ENCODE data around the gene HAND2.

HAND2 gene

DNA sequence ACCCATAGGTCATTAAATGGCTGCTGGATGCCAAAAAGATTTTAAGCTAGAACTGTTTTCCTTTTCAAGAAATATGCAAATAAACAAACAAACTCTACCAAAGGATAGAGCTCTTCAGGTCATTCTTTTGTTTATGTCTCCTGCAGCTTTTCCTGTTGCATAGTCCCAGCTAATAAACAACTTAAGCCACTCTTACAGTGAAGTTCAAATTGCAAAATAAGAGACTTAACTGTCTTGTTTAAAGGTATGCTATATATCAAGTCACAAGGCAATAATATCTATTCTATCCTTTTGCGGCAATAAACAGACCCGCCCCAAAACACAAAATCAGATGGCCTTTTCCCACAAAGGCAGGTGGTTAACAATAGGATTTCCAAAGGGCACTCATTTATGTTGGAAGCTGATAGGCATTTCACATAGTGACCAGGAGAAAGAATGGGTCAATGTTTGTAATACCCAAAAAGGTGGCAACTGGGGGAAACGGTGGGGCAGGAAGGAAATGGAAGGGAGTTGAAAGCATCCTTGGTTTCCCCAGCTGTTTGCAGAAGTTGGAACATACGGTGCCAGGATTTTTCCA, 15.3 kb downstream of the HAND2 start:
- TF ChIP-seq REST (IDR thresholded peaks at IDR 0.05; ENCODE audit: low read depth) (no peak), CEBPB (IDR thresholded peaks at IDR 0.05) (no peak), RAD21 (IDR thresholded peaks at IDR 0.05; ENCODE audit: low read depth) (no peak), ZBTB7A (IDR thresholded peaks at IDR 0.05; ENCODE audit: low read depth) (no peak), TCF12 (IDR thresholded peaks at IDR 0.05; ENCODE audit: low read depth) (no peak), EP300 (IDR thresholded peaks at IDR 0.05; ENCODE audit: borderline replicate concordance) (no peak), NFIC (IDR thresholded peaks at IDR 0.05) (no peak), FOXM1 (IDR thresholded peaks at IDR 0.05; ENCODE audit: borderline replicate concordance, low read depth) (no peak), CREB1 (IDR thresholded peaks at IDR 0.05; ENCODE audit: low read depth) (no peak), EGR1 (IDR thresholded peaks at IDR 0.05) (no peak), TAF1 (IDR thresholded peaks at IDR 0.05; ENCODE audit: low read depth) (no peak), MAX (IDR thresholded peaks at IDR 0.05) (no peak), YY1 (IDR thresholded peaks at IDR 0.05; ENCODE audit: low read depth) (no peak), TEAD4 (IDR thresholded peaks at IDR 0.05) (no peak)
- TF ChIP-seq, protein P1, sequence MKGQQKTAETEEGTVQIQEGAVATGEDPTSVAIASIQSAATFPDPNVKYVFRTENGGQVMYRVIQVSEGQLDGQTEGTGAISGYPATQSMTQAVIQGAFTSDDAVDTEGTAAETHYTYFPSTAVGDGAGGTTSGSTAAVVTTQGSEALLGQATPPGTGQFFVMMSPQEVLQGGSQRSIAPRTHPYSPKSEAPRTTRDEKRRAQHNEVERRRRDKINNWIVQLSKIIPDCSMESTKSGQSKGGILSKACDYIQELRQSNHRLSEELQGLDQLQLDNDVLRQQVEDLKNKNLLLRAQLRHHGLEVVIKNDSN (IDR thresholded peaks at IDR 0.05) = no peak

DNA sequence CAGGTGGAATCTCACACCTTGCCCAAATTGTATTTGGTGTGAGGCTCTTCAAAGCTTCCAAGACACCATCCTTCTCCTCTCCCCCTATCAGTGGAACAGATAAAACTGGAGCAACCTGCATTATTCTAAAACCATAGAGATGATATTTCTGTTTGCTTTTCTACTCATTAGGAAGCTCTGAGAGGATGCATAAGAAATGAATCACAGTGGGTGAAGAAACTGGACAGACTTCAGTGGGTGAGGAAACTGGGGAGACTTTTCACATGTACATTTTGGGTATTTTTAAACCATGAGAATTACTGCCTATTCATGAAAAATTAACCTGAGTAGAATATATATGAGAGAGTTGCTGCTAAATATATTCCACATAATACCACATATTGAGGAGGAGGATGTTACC, 16.4 kb downstream of the HAND2 start:
- TF ChIP-seq FOXM1 (IDR thresholded peaks at IDR 0.05; ENCODE audit: borderline replicate concordance, low read depth) (no peak), TCF12 (IDR thresholded peaks at IDR 0.05; ENCODE audit: low read depth) (no peak), TEAD4 (IDR thresholded peaks at IDR 0.05) (no peak), YY1 (IDR thresholded peaks at IDR 0.05; ENCODE audit: low read depth) (no peak), NFIC (IDR thresholded peaks at IDR 0.05) (no peak)
- TF ChIP-seq, protein P1 (IDR thresholded peaks at IDR 0.05) = no peak

DNA sequence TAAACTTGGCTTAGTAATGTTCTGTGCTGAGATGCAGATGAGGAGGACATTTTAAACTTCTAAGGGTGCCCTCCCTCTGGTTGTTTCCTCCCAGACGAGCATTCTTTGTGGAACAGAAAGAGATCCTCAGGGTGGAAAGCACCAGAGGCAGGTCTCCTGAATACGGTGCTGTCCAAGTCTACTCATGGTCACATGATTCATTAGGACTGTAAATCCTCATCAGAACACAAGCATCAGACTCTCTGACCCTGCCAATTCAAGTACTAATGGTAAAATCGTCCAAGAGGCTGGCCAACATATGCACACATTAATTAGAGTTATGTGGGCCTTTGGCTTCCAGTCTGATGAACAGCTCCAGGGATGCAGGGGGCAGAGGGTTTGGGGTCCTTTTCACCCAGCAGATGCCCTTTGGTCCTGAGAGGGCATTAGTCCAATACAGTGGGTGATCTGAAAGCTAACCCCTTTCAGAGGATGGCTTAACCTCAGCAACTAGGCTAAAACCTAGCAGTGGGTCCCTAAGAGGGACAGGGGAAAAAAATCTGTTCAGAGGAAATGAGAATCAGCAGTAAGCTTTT, 18.2 kb downstream of the HAND2 start:
- TF ChIP-seq YY1 (IDR thresholded peaks at IDR 0.05; ENCODE audit: low read depth) = no peak
- no peak for TF ChIP-seq CREB1 (IDR thresholded peaks at IDR 0.05; ENCODE audit: low read depth)
- no peak for TF ChIP-seq CEBPB (IDR thresholded peaks at IDR 0.05)
- TF ChIP-seq TEAD4 (IDR thresholded peaks at IDR 0.05) = no peak
- no peak for TF ChIP-seq TCF12 (IDR thresholded peaks at IDR 0.05; ENCODE audit: low read depth)
- TF ChIP-seq FOXM1 (IDR thresholded peaks at IDR 0.05; ENCODE audit: borderline replicate concordance, low read depth) = no peak
- TF ChIP-seq TAF1 (IDR thresholded peaks at IDR 0.05; ENCODE audit: low read depth) = no peak
- TF ChIP-seq, protein P1 (IDR thresholded peaks at IDR 0.05) = no peak
- TF ChIP-seq MAX (IDR thresholded peaks at IDR 0.05) = no peak
- TF ChIP-seq RAD21 (IDR thresholded peaks at IDR 0.05; ENCODE audit: low read depth) = no peak
- TF ChIP-seq REST (IDR thresholded peaks at IDR 0.05; ENCODE audit: low read depth) = no peak

DNA sequence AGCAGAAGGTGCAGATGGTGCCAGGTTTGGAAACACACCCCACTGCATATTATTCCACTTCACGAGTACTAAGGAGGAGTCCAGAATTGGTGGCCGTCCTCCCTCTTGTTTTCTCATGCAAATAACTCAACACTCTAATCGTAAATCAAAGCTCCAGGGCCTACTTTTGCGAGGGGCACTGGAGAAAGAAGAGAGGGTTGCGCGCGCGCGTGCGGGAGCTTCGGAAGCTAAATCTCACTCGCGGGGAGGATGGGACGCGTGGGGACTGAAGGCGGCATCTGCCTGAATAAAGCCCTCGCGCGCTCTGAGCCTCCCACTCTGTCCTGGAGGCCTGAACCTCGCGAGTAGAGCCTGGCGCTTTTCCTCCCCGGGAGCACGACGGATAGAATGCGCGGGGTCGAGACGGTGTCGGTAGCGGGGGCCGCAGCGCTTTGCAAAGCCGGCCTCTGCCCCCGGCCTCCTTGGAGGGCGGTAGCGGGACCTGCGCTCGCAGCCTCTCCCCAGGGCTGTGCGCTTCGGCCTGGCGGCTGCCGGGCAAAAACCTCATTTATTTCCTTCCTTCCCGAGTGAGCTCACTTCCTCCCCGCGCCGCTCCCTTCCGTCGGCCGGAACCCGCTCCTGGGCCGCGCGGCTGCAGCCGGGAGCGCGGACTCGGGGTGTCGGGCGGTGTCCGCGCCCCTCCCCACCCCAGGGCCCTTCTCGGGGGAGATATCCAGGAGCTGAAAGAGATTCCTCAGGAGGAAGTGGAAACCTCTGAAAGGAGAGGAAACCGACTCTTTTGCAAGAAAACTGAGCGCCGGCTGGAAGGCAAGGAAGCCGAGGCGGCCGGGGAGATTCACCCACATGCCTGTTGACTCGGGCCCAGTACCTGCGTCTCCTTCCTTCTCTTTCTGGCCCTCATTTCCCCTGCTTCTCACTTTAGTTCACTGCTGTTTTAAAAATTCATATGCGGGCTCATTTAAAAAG, 20.7 kb downstream of the HAND2 start:
- TF ChIP-seq, protein P1 (IDR thresholded peaks at IDR 0.05) = no peak
- TF ChIP-seq NFIC (IDR thresholded peaks at IDR 0.05) = no peak
- no peak for TF ChIP-seq ZBTB7A (IDR thresholded peaks at IDR 0.05; ENCODE audit: low read depth)
- TF ChIP-seq MAX (IDR thresholded peaks at IDR 0.05) = no peak
- TF ChIP-seq RAD21 (IDR thresholded peaks at IDR 0.05; ENCODE audit: low read depth) = no peak
- TF ChIP-seq CREB1 (IDR thresholded peaks at IDR 0.05; ENCODE audit: low read depth) = no peak
- no peak for TF ChIP-seq TCF12 (IDR thresholded peaks at IDR 0.05; ENCODE audit: low read depth)
- TF ChIP-seq CEBPB (IDR thresholded peaks at IDR 0.05) = no peak
- no peak for TF ChIP-seq YY1 (IDR thresholded peaks at IDR 0.05; ENCODE audit: low read depth)
- no peak for TF ChIP-seq EP300 (IDR thresholded peaks at IDR 0.05; ENCODE audit: borderline replicate concordance)
- no peak for TF ChIP-seq EGR1 (IDR thresholded peaks at IDR 0.05)
- no peak for TF ChIP-seq TAF1 (IDR thresholded peaks at IDR 0.05; ENCODE audit: low read depth)
- TF ChIP-seq TEAD4 (IDR thresholded peaks at IDR 0.05) = no peak

All from Ishikawa (cell line).